ENCODE data around the gene RADIL.

Gene RADIL

GRCh38 chr7:4836206-4836661, 47.3 kb downstream of the RADIL start:
- TF ChIP-seq CTCF (IDR thresholded peaks at IDR 0.05; ENCODE audit: low read depth, low read length) = no peak
- in situ Hi-C loops (cut with HindIII; ENCODE audit: low sequenced_read_pairs) = no loop called here
- DNase-seq (ENCODE audit: low read depth, low spot score) = no peak
- no peak overlapping the region for H3K4me3 ChIP-seq (ENCODE audit: low read depth, low read length)

- no peak overlapping the region for H3K4me3 ChIP-seq (ENCODE audit: low read depth, low read length)
- no peak for DNase-seq (ENCODE audit: low read depth, low spot score)
- in situ Hi-C loops (cut with HindIII; ENCODE audit: low sequenced_read_pairs) = no loop called here
- TF ChIP-seq CTCF (IDR thresholded peaks at IDR 0.05; ENCODE audit: low read depth, low read length) = no peak
These were observed 47.9 kb downstream of the RADIL start for GRCh38 chr7:4835398-4836205.

DNA sequence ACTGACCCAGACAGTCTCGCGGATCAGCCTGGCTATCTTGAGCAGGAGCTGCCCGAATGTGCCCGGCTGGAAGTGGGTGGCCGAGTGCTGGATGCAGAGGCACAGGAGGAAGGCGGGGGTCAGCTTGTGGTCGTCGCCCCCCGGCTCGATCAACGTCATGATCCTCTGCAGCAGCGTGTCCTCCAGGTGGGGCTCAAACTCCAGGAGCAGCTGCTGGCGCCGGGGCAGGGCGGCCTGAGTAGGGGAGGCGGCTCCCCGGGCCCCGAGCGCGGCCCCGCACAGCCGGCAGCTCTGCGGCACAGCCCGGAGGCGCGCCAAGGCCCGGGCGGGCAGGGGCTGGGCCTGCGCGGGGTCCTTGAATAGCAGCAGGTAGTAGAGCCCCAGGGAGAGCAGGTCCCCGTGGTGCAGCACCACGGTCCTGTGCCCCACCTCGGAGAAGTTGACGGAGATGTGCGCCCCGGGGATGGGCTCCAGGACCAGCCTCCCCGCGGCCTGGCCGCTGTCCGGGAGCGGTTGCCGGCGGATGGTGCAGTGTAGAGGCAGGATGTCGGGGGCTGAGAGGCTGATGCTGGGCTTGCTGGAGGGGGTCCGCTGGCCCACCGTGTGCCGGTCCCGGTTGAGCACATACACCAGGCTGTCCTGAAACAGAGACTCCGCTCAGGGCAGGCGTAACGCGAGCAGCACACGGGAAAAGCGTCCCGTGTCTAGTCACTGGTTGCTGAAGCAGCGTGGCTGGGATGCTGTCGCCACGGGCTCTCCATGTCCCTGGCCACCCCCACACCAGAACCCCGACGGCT, 48.7 kb downstream of the RADIL start:
- H3K4me3 ChIP-seq (ENCODE audit: low read depth, low read length) = no peak overlapping the region
- in situ Hi-C loops (cut with HindIII; ENCODE audit: low sequenced_read_pairs) = no loop called here
- DNase-seq (ENCODE audit: low read depth, low spot score) = no peak
- no peak for TF ChIP-seq CTCF (IDR thresholded peaks at IDR 0.05; ENCODE audit: low read depth, low read length)

- H3K4me3 ChIP-seq (ENCODE audit: low read depth, low read length) = no peak overlapping the region
- no peak for TF ChIP-seq CTCF (IDR thresholded peaks at IDR 0.05; ENCODE audit: low read depth, low read length)
- DNase-seq (ENCODE audit: low read depth, low spot score) = no peak
- in situ Hi-C loops (cut with HindIII; ENCODE audit: low sequenced_read_pairs) = no loop called here
These were observed 49.6 kb downstream of the RADIL start for GRCh38 chr7:4833691-4834600.

GRCh38 chr7:4833176-4833575, 50.3 kb downstream of the RADIL start:
- in situ Hi-C loops (cut with HindIII; ENCODE audit: low sequenced_read_pairs) = no loop called here
- no peak for TF ChIP-seq CTCF (IDR thresholded peaks at IDR 0.05; ENCODE audit: low read depth, low read length)
- no peak for DNase-seq (ENCODE audit: low read depth, low spot score)
- no peak overlapping the region for H3K4me3 ChIP-seq (ENCODE audit: low read depth, low read length)

DNA sequence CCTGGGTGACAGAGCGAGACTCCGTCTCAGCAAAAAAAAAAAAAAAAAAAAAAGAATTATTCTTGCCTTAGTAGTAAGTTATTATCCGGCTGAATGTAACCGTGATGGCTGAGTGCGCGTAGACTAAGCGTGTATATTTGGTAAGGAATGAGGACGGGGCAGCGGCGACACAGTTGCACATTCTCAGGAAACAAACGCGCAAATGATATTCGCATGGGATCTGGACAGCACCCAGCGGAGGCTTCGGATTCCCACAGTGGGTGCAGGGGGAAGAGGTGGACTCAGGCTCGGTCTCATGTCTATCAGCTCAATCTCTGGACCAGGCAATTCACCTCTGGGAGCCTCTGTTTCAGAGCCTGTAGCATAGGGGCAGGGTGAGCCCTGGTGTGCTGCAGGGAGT, 50.8 kb downstream of the RADIL start:
- TF ChIP-seq CTCF (IDR thresholded peaks at IDR 0.05; ENCODE audit: low read depth, low read length) = no peak
- in situ Hi-C loops (cut with HindIII; ENCODE audit: low sequenced_read_pairs) = no loop called here
- DNase-seq (ENCODE audit: low read depth, low spot score) = no peak
- no peak overlapping the region for H3K4me3 ChIP-seq (ENCODE audit: low read depth, low read length)

All from astrocyte of the spinal cord (primary cell).